Stimulated activated CD4-positive, alpha-beta T cell treated with anti-CD3 and anti-CD28 coated beads, Interleukin-4, amount 100 ng/mL, for 1 hour (primary cell): ENCODE data around the gene FAM89B.
"Not testable (repeated sequence)": the region's sequence is repeated elsewhere in the genome, so short reads cannot be mapped to it uniquely, and the experiment has no call there.

Source experiments
- DNase-seq: peaks from one replicate; pipeline ENCODE4 v3.0.0-alpha.2; 2020

The FAM89B gene

DNA sequence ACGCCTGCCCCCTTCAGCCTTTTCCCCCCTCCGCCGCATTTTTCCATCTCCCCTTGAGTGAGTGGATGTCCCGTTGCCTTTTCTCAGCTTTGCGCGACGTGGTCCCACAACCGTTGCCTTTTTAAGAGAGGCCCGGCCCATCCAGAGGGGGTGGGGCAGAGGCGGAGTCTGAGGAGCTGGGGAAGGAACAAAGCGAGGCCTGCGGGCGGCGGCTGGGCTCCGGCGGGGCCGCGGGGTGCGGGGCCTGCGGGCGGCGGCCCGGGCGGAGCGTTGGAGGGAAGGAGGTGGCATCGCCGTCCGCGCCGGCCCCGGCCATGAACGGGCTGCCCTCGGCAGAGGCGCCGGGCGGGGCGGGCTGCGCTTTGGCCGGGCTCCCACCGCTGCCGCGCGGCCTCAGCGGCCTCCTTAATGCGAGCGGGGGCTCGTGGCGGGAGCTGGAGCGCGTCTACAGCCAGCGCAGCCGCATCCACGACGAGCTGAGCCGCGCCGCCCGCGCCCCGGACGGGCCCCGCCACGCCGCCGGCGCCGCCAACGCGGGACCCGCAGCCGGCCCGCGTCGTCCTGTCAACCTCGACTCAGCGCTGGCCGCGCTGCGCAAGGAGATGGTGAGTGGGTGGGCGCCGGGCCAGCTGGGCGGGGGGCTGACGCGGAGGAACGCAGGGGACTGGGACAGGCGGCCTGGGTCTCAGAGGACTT lies at the start of gene FAM89B:
FAM89B (plus strand) TSS at position 183 of the 696 bp plus-strand sequence; CDS start at position 315, 132 bp downstream.
- DNase-seq = peak; percentile 88

DNA sequence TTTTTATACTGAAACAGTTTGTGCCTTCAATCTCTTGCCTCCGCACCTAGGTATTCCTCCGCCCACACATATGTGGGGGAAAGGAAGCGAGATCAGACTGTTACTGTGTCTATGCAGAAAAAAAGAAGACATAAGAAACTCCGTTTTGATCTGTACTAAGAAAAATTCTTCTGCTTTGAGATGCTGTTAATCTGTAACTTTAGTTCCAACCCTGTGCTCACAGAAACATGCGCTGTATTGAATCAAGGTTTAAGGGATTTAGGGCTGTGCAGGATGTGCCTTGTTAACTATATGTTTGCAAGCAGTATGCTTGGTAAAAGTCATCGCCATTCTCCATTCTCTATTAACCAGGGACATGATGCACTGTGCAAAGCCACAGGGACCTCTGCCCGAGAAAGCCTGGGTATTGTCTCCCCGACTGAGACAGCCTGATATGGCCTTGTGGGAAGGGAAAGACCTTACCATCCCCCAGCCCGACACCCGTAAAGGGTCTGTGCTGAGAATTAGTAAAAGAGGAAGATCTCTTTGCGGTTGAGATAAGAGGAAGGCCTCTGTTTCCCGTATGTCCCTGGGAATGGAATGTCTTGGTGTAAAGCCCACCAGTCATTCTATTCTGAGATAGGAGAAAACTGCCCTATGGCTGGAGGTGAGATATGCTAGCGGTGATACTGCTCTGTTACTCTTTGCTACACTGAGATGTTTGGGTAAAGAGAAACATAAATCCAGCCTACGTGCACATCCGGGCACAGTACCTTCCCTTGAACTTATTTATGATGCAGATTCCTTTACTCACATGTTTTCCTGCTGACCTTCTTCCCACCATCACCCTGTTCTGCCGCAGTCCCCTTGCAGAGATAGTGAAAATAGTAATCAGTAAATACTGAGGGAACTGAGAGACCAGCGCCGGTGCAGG lies 49.4 kb upstream of the FAM89B start:
- DNase-seq = not testable (repeated sequence)

- not testable (repeated sequence) for DNase-seq
Observed at GRCh38 chr11:65523631-65523968, 48.7 kb upstream of the FAM89B start.

DNA sequence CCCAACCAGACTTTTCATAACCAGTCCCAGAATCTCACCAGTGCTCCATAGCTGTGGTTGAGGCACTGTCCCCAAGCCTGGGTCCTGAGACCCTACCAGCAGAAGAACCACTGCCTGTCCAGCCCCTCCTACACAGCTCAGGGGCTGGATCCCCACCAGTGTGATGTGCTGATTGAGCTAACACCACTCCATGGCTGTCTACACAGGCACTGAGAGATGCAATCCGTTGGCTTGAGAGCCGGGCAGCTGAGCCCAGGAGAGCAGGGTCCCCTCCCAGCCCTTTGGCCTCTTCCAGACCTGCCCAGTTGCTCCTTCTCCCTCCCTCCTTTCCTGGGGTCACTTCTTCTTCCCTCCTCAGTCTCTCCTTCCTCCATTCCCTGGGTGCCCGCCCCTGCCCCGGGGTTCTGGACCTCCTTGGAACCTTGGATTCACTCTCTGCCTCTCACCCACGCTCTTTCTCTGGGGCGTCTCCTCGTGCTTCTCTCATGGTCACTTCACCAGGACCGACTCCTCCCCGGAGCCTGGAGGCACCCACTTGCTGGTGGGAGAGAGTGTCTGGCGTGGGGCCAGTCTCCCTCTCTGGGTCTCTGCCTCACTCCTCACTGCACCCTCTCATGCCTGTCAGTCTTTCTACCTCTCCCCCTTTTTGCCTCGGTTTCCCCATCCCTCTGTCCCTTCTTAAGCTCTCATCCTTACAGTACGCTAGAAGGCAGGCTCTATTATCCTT lies 48.2 kb upstream of the FAM89B start:
- no peak for DNase-seq

GRCh38 chr11:65524741-65525545 lies 47.4 kb upstream of the FAM89B start, which contains the start of gene SCYL1:
TSS of gene SCYL1 (plus strand) at chr11:65525083. CDS start at chr11:65525154, 71 bp downstream.
- DNase-seq = peak; percentile 78

GRCh38 chr11:65525546-65526480 lies 46.5 kb upstream of the FAM89B start:
- DNase-seq = no peak

- no peak for DNase-seq
Observed at GRCh38 chr11:65526744-65527143, 45.6 kb upstream of the FAM89B start.

- DNase-seq = no peak
Observed at GRCh38 chr11:65528819-65529350, 43.5 kb upstream of the FAM89B start.

DNA sequence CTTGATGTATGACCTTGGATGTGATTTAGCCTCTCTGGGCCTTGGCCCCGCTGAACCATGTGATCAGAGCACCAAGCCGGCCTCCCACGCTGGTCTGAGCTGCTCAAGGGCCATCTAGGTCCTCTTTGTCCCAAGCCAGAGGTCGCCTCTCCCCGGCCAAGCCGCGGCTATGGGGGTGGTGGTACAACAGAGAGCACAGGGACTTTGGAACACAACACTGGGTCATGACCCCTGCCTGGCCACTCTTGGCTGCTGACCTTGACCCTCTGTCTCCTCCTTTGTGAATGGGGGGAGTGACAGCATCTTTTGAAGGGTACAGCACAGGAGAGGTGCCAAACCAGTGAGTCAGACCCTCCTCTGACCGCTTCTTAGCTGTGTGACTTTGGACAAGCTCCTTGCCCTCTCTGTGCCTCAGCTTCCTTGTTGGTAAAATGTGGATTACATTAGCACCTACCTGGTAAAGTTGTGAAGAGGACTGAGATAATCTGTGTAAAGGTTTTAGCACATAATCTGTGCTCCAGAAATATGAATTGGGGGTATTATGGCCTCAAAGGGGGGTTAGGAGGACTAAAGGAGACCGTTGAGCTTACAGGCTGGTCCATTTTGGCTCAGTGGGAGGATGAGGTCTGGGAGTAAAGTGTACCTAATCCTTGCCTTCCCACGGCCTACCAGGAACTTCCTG lies 42.7 kb upstream of the FAM89B start:
- no peak for DNase-seq

GRCh38 chr11:65530157-65530496 lies 42.2 kb upstream of the FAM89B start:
- DNase-seq = no peak

- DNase-seq = no peak
Observed at GRCh38 chr11:65532388-65533064, 39.8 kb upstream of the FAM89B start.

DNA sequence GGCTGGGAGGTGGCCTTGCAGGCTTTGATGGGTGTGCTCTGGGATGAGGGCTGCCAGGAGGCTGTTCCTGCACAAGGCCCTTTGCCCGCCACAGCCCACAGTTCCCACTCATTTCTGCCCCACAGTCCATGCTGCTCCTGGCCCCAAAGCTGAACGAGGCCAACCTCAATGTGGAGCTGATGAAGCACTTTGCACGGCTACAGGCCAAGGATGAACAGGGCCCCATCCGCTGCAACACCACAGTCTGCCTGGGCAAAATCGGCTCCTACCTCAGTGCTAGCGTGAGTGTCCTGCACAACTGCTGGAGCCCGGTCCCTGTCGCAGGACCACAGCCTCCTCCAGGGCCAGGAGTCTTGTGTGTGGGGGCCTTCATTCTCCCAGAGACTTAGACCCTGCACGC lies 37.2 kb upstream of the FAM89B start:
- DNase-seq = no peak

DNA sequence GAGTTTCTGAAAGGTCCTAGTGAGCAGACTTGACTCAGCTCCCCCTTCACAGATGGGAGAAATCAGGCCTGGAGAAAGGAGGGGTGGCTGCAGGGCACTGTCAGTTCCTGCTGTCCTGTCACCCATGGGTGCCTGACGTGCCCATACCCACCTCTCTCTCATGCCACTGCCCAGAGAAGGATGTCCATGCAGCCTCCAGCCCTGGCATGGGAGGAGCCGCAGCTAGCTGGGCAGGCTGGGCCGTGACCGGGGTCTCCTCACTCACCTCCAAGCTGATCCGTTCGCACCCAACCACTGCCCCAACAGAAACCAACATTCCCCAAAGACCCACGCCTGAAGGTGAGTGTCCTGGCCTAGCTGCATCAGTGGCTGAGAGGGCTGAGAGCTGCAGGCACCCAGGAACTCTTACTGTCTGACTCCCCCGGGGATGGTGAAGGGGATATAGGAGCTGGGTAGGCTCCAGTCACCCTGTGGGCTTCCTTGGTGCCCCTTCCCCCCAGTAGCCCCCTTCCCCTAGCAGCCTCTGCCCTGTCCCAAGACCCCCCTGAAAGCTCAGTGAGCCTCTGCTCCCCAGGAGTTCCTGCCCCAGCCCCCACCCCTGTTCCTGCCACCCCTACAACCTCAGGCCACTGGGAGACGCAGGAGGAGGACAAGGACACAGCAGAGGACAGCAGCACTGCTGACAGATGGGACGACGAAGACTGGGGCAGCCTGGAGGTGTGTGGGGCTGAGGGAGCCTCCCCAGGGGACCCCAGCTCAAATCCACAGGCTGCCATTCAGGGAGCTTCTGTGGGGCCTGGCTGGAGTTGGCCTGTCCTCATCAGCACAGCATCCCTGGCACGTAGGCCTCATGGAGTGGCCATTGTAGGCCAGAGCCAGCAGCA lies 35.7 kb upstream of the FAM89B start:
- DNase-seq = no peak

DNA sequence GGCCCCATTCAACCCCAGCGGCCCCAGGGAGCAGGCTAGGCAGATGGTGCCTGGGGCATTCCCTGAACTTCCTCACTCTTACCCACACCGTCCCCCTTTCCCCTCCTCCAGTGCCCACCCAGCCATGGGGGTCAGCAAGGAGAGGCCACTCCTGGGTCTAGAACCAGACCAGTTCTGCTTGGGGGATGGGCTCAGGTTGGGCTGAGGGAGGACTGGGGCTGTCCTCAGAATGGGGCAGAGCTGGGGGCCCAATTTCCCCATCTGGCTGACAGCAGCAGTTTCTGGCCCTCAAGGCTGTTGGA lies 35.1 kb upstream of the FAM89B start:
- no peak for DNase-seq

- no peak for DNase-seq
Observed at GRCh38 chr11:65537620-65538231, 34.6 kb upstream of the FAM89B start.

- no peak for DNase-seq
Observed at GRCh38 chr11:65538232-65538914, 34.0 kb upstream of the FAM89B start.

GRCh38 chr11:65538915-65539743 lies 33.2 kb upstream of the FAM89B start:
- DNase-seq = no peak
